Fibroblast of skin of back (primary cell): ENCODE results near the gene CADM3. TPM values are rescaled to one million over a fixed set of nuclear protein-coding genes. Genes with fewer than 3 reads are reported as not detected.

Source experiments
- DNase-seq: peaks from one replicate; pipeline ENCODE4 v3.0.0-alpha.2; 2013
- polyA plus RNA-seq, 2 experiments: library from polyadenylated mRNA; unstranded; fragments of 120-200 nt; gene quantifications; one replicate each; pipeline ENCODE4 v1.2.1, GENCODE V29; 2013; ENCODE audit not compliant: insufficient read length in 2 of 2

CADM3 gene, protein sequence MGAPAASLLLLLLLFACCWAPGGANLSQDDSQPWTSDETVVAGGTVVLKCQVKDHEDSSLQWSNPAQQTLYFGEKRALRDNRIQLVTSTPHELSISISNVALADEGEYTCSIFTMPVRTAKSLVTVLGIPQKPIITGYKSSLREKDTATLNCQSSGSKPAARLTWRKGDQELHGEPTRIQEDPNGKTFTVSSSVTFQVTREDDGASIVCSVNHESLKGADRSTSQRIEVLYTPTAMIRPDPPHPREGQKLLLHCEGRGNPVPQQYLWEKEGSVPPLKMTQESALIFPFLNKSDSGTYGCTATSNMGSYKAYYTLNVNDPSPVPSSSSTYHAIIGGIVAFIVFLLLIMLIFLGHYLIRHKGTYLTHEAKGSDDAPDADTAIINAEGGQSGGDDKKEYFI
- polyA plus RNA-seq (2013, experiment 1 of 2; ENCODE audit: insufficient read length), result 0.54 TPM
- polyA plus RNA-seq (2013, experiment 2 of 2; ENCODE audit: insufficient read length), result 1.00 TPM

DNA sequence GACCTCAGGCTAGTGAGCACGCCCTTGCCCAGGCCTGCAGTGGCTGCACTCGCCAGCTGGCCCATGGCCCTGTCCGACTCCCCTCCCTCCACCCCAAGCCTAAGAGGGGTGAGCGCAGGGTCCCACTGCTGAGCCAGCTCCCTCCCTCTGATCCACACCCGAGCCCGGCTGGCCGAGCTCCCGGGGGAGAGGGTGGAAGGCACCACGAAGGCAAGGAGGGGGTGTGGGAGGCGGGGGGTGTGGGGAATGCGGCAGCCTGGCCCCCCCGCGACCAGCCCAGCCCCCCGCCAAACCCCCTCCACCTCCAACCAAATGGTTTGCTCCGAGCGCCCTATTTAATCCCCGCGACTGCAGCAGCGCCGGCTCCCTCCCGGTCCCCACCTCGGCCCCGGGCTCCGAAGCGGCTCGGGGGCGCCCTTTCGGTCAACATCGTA, at the start of gene CADM3:
TSS of gene CADM3 (plus strand) at position 362 of the 434 bp plus-strand sequence. CDS start 151 bp downstream, outside the sequence.
- DNase-seq, result no peak

GRCh38 chr1:159122005-159122621, 49.3 kb upstream of the CADM3 start:
- peak; percentile 74 for DNase-seq

DNA sequence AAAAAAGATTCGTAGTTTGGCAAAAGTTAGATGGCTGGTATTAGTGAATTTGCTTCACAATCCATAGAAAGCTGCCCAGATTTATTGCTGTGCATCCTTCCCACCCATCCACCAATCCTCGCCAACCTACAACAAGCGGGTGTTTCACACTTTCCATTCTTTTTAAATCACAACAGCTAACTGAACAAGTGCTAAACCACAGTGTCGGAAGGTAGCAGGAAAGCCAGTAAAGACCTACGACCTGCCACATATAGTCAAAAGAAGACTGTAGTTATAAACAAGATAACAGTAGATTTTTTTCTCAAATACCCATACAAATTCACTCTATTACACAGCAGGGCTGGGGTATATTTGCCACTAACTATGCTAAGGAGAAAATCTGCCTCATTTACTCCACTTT, 47.8 kb upstream of the CADM3 start:
- no peak for DNase-seq

DNA sequence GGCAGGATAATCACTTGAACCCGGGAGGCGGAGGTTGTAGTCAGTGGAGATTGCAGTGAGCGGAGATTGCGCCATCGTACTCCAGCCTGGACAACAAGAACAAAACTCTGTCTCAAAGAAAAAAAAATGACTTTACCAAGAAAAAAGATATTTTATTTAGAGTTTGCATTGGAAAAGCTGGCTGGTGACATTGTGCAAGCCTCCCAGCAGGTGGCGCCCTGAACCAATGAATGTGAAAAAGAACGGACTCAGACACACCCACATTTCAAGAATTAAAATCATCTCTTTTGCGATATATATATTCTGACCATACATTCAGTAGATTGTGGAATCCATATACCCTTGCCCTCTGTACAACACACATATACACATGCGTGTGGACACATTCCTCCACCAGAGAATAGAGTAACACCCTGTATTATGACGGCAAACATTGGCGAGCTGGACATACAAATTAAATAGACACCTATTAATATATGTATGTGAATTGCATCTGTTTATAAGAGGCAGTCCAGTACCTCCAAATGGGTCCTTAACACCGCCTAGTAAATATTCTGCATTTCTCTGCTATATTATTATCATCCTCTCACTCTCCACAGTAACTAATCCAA, 39.0 kb upstream of the CADM3 start:
- peak; percentile 63 for DNase-seq

DNA sequence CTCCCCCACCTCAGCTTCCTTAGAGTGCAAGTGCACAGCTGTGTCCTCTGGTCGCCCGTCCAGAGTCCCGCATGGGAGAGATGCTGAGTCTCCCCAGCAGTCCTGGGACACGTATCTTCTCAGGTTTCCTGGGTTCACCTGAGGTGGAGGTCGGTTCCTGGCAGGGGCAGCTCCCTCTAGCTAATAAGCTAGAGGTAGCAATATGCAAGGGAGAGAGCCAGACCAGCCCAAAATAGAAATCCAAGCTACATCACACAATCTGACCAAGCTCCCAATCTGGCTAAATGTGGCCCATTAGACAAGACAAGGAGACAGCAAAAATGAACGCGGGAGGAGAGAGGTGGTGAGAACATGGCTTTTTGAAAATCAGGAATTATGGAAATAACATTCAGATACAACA, 30.9 kb upstream of the CADM3 start:
- no peak for DNase-seq

- peak; percentile 49 for DNase-seq
Measured at GRCh38 chr1:159141584-159142390, 29.6 kb upstream of the CADM3 start.

DNA sequence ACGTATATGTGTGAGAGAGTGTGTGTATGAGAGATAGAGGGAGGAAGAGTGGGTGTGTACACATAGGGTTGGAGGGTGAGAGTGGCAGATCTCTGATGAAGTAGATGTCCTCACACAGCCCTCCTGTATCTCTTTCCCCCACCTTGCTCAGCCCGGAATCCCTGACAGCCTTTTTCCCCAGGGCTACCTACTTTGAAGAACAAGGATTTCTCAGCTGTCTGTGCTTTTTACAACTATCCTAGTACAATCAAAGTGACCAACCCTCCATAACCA, 29.1 kb upstream of the CADM3 start:
- no peak for DNase-seq

DNA sequence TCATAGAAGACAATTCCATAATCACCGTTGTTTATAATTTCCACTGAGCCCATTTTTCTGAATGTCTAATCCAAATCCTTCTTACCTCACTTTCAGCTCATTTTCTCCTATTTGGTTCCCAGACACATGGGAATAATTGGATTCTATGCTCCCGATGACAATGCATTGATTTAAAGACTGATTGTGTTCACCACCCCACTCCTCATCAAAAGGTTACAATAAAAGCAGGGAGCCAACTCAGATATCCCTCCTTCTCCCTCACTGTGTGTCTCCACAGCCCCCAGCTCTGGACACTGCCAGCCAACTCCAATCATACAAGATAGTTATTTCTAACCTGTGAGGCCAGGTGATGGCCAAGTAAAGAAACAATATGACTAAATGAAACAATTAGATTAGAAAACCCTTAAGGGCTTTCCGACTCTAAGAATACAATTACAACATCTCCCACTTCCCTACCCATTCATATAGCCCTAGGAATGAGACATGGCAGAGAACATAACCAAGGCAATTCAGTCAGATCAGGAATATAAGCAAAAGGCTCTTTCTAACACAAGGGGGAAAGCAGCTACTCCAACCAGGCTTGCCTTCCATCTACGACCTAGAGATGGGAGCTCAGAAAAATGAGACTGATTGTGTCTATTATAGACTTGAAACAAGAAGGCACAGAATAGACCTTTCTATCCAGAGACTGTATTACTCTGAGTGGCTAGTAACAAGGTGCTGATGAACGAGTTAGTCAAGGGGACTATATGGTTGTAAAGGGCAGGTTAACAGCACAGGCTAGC, 28.5 kb upstream of the CADM3 start:
- DNase-seq, result no peak

- no peak for DNase-seq
Measured at GRCh38 chr1:159144571-159144970, 26.8 kb upstream of the CADM3 start.

DNA sequence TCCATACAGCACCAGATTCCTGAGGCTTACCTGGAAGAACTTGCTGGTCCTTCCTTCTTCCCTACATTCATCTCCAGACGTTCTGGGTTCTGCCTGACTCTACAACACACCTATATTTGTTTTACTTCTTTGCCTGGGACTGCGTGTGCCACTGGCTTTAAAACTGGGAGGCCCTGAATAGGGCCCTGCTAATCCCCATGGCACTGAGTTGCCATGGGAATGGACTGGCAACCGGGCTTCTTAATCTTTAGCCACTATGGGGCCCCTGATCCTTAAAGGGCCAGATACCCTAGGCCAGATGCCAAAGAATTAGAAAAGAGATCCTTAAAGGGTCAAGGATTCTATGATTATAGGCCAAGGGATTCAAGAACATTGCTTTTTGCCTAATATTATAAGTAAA, 24.4 kb upstream of the CADM3 start:
- no peak for DNase-seq

GRCh38 chr1:159152031-159152430, 19.4 kb upstream of the CADM3 start:
- no peak for DNase-seq

DNA sequence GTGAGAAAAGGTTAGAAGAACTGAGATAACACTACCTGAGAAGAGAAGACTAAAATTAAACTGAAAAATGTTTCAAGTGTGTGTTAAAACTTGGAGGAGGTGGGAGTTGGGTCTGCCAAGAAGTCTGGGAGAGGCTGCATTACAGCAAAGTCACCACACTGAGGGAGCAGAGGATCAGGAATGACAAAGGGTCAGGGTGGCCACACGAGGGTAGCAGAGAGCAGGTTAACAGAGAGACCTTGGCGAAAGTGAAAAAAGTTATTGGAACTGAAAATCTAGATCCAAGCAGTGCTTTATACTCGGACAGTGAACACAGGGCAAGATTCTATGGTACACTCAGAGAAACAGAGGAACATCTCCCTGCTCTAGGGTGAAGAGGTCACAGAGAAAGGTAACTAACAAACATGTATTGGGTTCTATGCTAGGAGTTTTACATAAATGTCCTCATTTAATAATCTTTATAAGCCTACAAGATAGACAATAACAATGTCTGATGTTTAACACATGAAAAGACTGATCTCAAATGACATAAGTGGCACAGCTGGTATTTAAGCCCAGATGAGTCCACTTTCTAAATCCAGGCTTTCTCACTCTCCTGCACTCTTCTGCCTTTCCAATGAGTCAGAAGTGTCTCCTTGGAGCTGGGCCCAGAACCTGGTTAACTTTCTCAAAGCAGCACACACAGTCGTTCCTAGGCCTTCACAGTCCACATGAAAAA, 10.3 kb upstream of the CADM3 start:
- DNase-seq, result peak; percentile 88

DNA sequence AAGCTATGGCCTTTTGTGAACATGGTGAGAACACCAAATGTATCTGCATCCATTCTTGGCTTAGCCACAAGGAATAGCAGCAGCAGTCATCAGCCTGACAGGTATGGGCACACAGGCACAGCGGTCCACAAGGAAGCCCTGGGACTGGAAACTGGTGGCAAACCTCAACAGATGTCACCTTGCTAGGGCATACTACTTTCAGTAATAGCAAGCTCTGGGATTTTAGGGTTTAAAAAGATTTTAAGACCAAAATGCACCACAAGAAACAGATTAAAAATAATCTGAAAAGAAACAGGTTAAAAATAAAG, 9.7 kb upstream of the CADM3 start:
- no peak for DNase-seq

- no peak for DNase-seq
Measured at GRCh38 chr1:159162516-159163265, 8.7 kb upstream of the CADM3 start.

DNA sequence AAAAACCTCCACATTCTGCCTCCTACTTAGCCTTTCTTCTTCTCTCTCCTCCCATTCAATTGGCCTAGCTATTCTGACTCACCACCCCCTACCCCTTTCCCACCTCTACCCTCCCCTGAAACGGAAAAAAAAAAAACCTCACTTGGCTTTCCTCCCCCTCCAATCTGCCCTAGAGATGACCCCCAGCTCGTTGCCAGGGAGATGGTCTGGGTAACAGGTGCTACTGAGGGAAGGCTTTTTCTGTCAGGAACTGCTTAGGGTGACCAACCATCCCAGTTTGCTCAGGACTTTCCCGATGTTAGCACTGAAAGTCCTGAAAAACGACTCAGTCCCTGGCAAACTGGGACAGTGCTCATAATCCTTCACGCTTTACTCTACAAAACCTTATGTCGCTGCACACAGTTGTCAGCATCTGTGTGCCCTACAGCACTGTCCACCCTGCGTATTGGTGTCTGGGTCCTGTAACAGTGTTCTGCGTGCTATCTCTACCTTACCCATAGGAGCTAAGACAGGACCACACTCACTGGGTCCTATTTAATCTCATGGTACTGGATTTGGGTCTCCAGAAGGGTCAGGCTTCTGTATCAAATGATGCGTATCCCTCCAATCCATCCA, 7.7 kb upstream of the CADM3 start:
- DNase-seq, result no peak

GRCh38 chr1:159168043-159168442, 3.4 kb upstream of the CADM3 start:
- no peak for DNase-seq

DNA sequence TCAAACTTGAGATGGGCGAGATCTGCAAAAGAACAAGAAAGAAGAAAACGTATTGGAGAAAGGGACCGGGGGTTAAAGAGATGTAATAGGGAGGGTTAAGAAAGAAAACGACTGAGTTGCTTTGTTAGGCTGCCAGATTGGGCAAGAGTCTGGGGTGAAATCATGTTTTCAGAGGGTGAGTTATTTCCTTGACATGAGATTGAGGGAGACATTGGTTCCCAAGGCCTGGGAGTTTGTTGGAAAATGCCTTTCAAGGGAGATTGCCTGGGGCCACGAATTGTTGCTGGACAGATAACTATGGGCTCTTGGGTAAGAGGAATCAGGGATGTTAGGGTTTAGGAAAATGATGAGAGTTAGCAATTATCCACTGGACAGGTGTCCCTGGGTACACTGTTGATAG, 776 bp upstream of the CADM3 start:
- no peak for DNase-seq

DNA sequence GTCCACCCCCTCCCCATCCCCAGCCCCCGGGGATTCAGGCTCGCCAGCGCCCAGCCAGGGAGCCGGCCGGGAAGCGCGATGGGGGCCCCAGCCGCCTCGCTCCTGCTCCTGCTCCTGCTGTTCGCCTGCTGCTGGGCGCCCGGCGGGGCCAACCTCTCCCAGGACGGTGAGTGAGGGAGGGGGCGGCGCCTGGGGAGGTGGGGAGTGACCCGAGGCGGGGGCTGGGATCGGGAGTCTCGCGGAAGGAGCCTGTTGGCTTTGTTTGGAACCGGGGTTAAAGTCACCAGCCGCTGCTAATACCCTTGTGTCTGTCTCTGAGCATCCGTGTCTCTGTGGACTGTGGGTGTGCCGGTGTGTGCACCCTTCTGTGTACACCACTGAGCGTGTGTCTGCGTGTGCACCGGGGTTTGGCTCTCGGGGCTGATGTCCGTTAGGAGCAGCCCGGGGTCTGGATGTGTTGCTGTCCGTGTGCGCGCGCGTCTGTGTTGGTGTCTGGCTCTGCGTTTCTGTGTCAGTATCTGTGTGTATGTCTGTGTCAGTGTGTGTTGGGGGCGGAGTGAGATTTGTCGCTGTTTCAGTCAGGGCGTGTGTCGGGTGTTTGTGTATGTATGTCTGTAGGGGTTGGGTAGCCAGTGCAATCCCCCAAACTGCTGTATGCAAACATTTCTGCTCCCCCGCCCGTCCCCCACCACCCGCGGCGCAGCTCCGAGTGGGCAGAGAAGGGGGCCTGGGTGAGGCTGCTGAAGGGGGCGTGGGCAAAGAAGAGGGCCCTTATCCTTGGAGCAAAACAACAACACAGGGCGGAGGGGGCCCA, 480 bp downstream of the CADM3 start:
- no peak for DNase-seq

DNA sequence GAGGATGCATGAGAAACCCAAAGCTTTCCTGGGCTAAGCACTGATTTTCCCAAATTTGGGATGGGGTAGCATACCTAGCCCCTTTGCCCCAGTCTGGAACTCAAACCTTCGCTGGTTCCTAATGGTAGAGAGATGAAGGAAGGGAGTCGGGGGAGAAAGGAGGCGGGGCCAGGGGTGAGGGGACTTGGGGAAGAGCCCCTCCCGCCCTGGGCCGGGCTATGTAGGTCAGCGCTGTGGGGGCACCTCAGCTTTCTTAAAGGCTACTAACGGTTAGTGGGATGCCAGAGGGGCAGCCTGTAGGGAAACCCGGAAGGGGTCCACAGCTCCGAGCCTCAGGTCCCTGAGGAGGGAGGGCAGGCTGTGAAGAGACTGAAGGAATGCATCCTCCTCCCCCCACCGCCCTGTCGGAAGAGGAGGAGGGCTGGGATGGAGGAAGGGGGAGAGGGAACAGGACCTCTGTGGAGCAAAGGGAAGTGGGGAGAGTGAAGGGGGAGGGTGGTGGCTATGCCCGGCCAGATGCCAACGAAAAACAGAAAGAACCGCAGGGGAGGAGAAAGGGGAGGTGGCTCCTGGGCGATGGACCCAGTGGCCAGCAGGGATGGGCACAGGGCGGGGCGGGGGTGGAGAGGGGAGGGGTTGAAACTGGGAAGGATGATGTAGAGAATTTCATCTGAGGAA, 1.3 kb downstream of the CADM3 start:
- peak; percentile 12 for DNase-seq
